HepG2 (cell line): ENCODE data around the gene CELF6. TPM values are rescaled to one million over a fixed set of nuclear protein-coding genes. Genes with fewer than 3 reads are reported as not detected.
A peak's percentile ranks its signal among the peaks of the same experiment; 100 is the strongest.

Experiments
- ATAC-seq: fragments of 200-7000 bp; cut with Tn5 transposase; 3 replicates; pipeline ENCODE4 v1.9.1; 2020; ENCODE audit warnings: mild to moderate bottlenecking, moderate library complexity
- Bru-seq: library from RNA; stranded (reverse); fragments of 400-500 nt; gene quantifications from one replicate; lab custom pipeline; 2021; lab: Mats Ljungman, UMichigan
- BruChase-seq, 2 experiments: library from RNA; stranded (reverse); fragments of 400-500 nt; gene quantifications; one replicate each; lab custom pipeline; 2021; lab: Mats Ljungman, UMichigan
- BruUV-seq: library from RNA; stranded (reverse); fragments of 400-500 nt; replicated peaks from 2 replicates; lab custom pipeline; 2021; lab: Mats Ljungman, UMichigan
- CTCF ChIA-PET: fragments of 300-600 bp; formaldehyde crosslinking; extraction: SDS; loops from one replicate; lab custom pipeline; 2021; ENCODE audit warnings: low total read pairs, inconsistent platforms, low intra/inter-chr PET ratio; lab: Yijun Ruan, JAX
- POLR2A ChIA-PET: fragments of 350-600 bp; sonication (Branson Sonifier 250); formaldehyde crosslinking; loops from one replicate; lab custom pipeline; 2020; ENCODE audit warnings: antibody characterized with exemption, inconsistent platforms; lab: Yijun Ruan, JAX
- DNase-seq: peaks from one replicate; pipeline ENCODE4 v3.0.0-alpha.2; 2015; ENCODE audit warnings: low spot score
- FAIRE-seq: peaks from 3 replicates; lab custom pipeline; 2011; peaks lifted over from hg19 to GRCh38; lab: Jason Lieb, UNC
- H2AFZ ChIP-seq: one replicate; pipeline ENCODE4 v1.6.1; 2011; ENCODE audit warnings: low read length, inconsistent platforms
- H3K27ac ChIP-seq: fragments of 300-600 bp; 3 replicates; pipeline ENCODE4 v1.8.0; 2011; ENCODE audit warnings: mixed run types, mild to moderate bottlenecking, mixed read lengths, low read length, inconsistent platforms; ENCODE audit not compliant: insufficient read depth; ENCODE audit errors: extremely low read length
- H3K27me3 ChIP-seq, 2 experiments: fragments of 200-600 bp in 1 of 2; 2 replicates in 1 of 2; 3 replicates in 1 of 2; pipeline versions ENCODE4 v1.6.0 to v1.8.0; 2011; ENCODE audit warnings: low read length in 2 of 2, mild to moderate bottlenecking in 2 of 2, moderate library complexity in 2 of 2, inconsistent platforms in 1 of 2; ENCODE audit not compliant: insufficient read depth in 2 of 2, control insufficient read depth in 1 of 2
- H3K36me3 ChIP-seq, 2 experiments: fragments of 200-600 bp in 1 of 2; replicated peaks in 1 of 2; 2 replicates in 1 of 2; 3 replicates in 1 of 2; pipeline versions ENCODE4 v1.5.1 to v1.8.0; 2011; ENCODE audit warnings: low read length in 2 of 2, inconsistent platforms in 1 of 2; ENCODE audit not compliant: insufficient read depth in 2 of 2, control insufficient read depth in 1 of 2
- H3K4me1 ChIP-seq: 2 replicates; pipeline ENCODE4 v1.5.1; 2012; ENCODE audit warnings: low read length, inconsistent platforms; ENCODE audit not compliant: insufficient read depth
- H3K4me2 ChIP-seq: 2 replicates; pipeline ENCODE4 v1.6.0; 2011; ENCODE audit warnings: low read depth, low read length, inconsistent platforms
- H3K4me3 ChIP-seq, 3 experiments: fragments of 200-600 bp in 1 of 3; sonication (generic), shearing (Covaris generic) in 1 of 3; replicated peaks in 1 of 3; 2 replicates each; pipeline ENCODE4 v1.5.1; 2011 to 2016; ENCODE audit warnings: low read length in 3 of 3, inconsistent platforms in 2 of 3, low read depth in 2 of 3, mild to moderate bottlenecking in 2 of 3, control low read depth in 1 of 3, mixed read lengths in 1 of 3; ENCODE audit not compliant: insufficient read depth in 1 of 3
- H3K79me2 ChIP-seq: one replicate; pipeline ENCODE4 v1.6.1; 2011; ENCODE audit warnings: low read length, inconsistent platforms; ENCODE audit not compliant: insufficient read depth
- H3K9ac ChIP-seq: 2 replicates; pipeline ENCODE4 v1.6.0; 2011; ENCODE audit warnings: mild to moderate bottlenecking, low read depth, low read length, inconsistent platforms; ENCODE audit not compliant: insufficient read depth
- H3K9me3 ChIP-seq: 2 replicates; pipeline ENCODE4 v1.5.1; 2012; ENCODE audit warnings: mild to moderate bottlenecking, low read length
- H4K20me1 ChIP-seq: 2 replicates; pipeline ENCODE4 v1.6.0; 2011; ENCODE audit warnings: inconsistent platforms, mild to moderate bottlenecking, low read length, moderate library complexity; ENCODE audit not compliant: insufficient read depth
- HDAC6 ChIP-seq: fragments of 200-600 bp; sonication (generic); IDR thresholded peaks from 2 replicates; pipeline ENCODE4 v1.7.0; 2017; ENCODE audit warnings: mild to moderate bottlenecking, antibody characterized with exemption, low read length, low read depth
- HNRNPH1 ChIP-seq: fragments of 200-400 bp; formaldehyde crosslinking; optimal IDR thresholded peaks from 2 replicates; pipeline ENCODE3; 2017; ENCODE audit warnings: mild to moderate bottlenecking, low read depth, low read length
- HOXA3 ChIP-seq: sonication (generic); formaldehyde crosslinking; IDR thresholded peaks from 2 replicates; pipeline ENCODE4 v1.5.0; 2020; ENCODE audit warnings: missing genetic modification reagents
- MTF1 ChIP-seq: sonication (generic); formaldehyde crosslinking; IDR thresholded peaks from 2 replicates; pipeline ENCODE4 v1.5.0; 2020; ENCODE audit warnings: missing genetic modification reagents
- NFYB ChIP-seq: sonication (generic); formaldehyde crosslinking; IDR thresholded peaks from 2 replicates; pipeline ENCODE4 v1.4.0; 2020; ENCODE audit warnings: missing genetic modification reagents
- SIX1 ChIP-seq: sonication (generic); formaldehyde crosslinking; IDR thresholded peaks from 2 replicates; pipeline ENCODE4 v1.4.0; 2020; ENCODE audit warnings: missing genetic modification reagents, borderline replicate concordance
- ZGPAT ChIP-seq: IDR thresholded peaks from 2 replicates; pipeline ENCODE4 v1.6.1; 2016; ENCODE audit warnings: mild to moderate bottlenecking
- ZKSCAN8 ChIP-seq: IDR thresholded peaks from 2 replicates; pipeline ENCODE4 v1.6.1; 2016; ENCODE audit warnings: borderline replicate concordance, missing genetic modification reagents, missing compliant biosample characterization
- ZNF431 ChIP-seq: sonication (generic); formaldehyde crosslinking; IDR thresholded peaks from 2 replicates; pipeline ENCODE4 v1.9.0; 2022; ENCODE audit warnings: missing genetic modification reagents, low read depth, mild to moderate bottlenecking, borderline replicate concordance
- ZNF672 ChIP-seq: sonication (generic); formaldehyde crosslinking; IDR thresholded peaks from 2 replicates; pipeline ENCODE4 v1.8.1; 2022; ENCODE audit warnings: missing genetic modification reagents
- ZNF782 ChIP-seq: sonication (generic); formaldehyde crosslinking; IDR thresholded peaks from 2 replicates; pipeline ENCODE4 v1.4.0; 2020; ENCODE audit warnings: missing genetic modification reagents, mild to moderate bottlenecking, borderline replicate concordance
- WGBS: methylation state at CpG from one replicate; pipeline ENCODE4 v1.1.6; 2017; ENCODE audit warnings: low lambda C conversion rate; 5-methylcytosine and 5-hydroxymethylcytosine counted together
- in situ Hi-C: cut with HindIII; loops from 2 replicates; pipeline ENCODE4 v1.10.0; 2017; ENCODE audit warnings: low pct_unique_long_range_greater_than_20kb; ENCODE audit not compliant: extremely low pct_ligation_motif_present
- intact Hi-C: fragments of 100-400 bp; cut with micrococcal nuclease; formaldehyde crosslinking; loops from one replicate; pipeline ENCODE4 v1.10.0; 2022; ENCODE audit not compliant: unreplicated experiment
- long read RNA-seq, 2 experiments: library from RNA in 1 of 2; library from polyadenylated mRNA in 1 of 2; stranded (forward) in 1 of 2; unstranded in 1 of 2; transcript quantifications; one replicate each; pipeline ENCODE4 v2.0.0, GENCODE V29; 2019 to 2022
- polyA minus RNA-seq, 3 experiments: library from RNA; depleted of rRNA, polyadenylated mRNA; stranded (reverse); fragments of >200 nt; gene quantifications; 2 replicates each; pipeline ENCODE4 v1.2.3, GENCODE V29; 2011; ENCODE audit warnings: low replicate concordance in 1 of 3
- polyA plus RNA-seq, 8 experiments: library from polyadenylated mRNA; depleted of rRNA in 3 of 8; stranded (reverse) in 7 of 8; unstranded in 1 of 8; fragments of >200 nt; fragmentation: Illumina TruSeq in 4 of 8; extraction: Trizol in 4 of 8; gene quantifications; 2 replicates each; pipeline versions ENCODE4 v1.2.1 to v1.2.3, GENCODE V29; 2011 to 2016; ENCODE audit warnings: low read depth in 4 of 8, missing spikeins in 1 of 8, mixed read lengths in 1 of 8; ENCODE audit not compliant: insufficient read depth in 1 of 8
- total RNA-seq, 5 experiments: library from RNA; depleted of rRNA; stranded (reverse); fragments of >200 nt; fragmentation: Illumina TruSeq; extraction: Trizol; gene quantifications; 2 replicates each; pipeline ENCODE4 v1.2.3, GENCODE V29; 2016; ENCODE audit warnings: low read depth in 1 of 5

CELF6 gene
- 0.10 and 0.49 TPM in 2 replicates for total RNA-seq (2016; rRNA removed; fragmentation: Illumina TruSeq; extraction: Trizol)
- total RNA-seq (2016; cell fraction: cytosol; rRNA removed; fragmentation: Illumina TruSeq; extraction: Trizol; ENCODE audit: low read depth): 0.09 TPM in 1 of 2 replicates, not detected in the other
- total RNA-seq (2016; cell fraction: insoluble cytoplasmic fraction; rRNA removed; fragmentation: Illumina TruSeq; extraction: Trizol): 0.41 TPM in 1 of 2 replicates, not detected in the other
- 0.12 and 0.21 TPM in 2 replicates for total RNA-seq (2016; cell fraction: membrane; rRNA removed; fragmentation: Illumina TruSeq; extraction: Trizol)
- total RNA-seq (2016; cell fraction: nucleus; rRNA removed; fragmentation: Illumina TruSeq; extraction: Trizol): 0.81 and 1.1 TPM in 2 replicates
- polyA plus RNA-seq (2011; rRNA removed): 0.94 and 1.3 TPM in 2 replicates
- 0.24 and 0.26 TPM in 2 replicates for polyA plus RNA-seq (2011; cell fraction: cytosol; rRNA removed)
- 5.1 and 7.3 TPM in 2 replicates for polyA plus RNA-seq (2011; cell fraction: nucleus; rRNA removed)
- 0.51 and 0.70 TPM in 2 replicates for polyA plus RNA-seq (2012)
- 0.09 and 0.15 TPM in 2 replicates for polyA plus RNA-seq (2016; cell fraction: cytosol; fragmentation: Illumina TruSeq; extraction: Trizol; ENCODE audit: low read depth)
- 0.20 TPM in 1 of 2 replicates, not detected in the other for polyA plus RNA-seq (2016; cell fraction: insoluble cytoplasmic fraction; fragmentation: Illumina TruSeq; extraction: Trizol; ENCODE audit: low read depth)
- polyA plus RNA-seq (2016; cell fraction: membrane; fragmentation: Illumina TruSeq; extraction: Trizol; ENCODE audit: low read depth): 0.15 and 0.22 TPM in 2 replicates
- polyA plus RNA-seq (2016; cell fraction: nucleus; fragmentation: Illumina TruSeq; extraction: Trizol; ENCODE audit: insufficient read depth, low read depth): 3.3 and 3.7 TPM in 2 replicates
- 0.07 and 0.12 TPM in 2 replicates for polyA minus RNA-seq (2011; rRNA and poly(A)+ RNA removed; ENCODE audit: low replicate concordance)
- not detected in 2 replicates for polyA minus RNA-seq (2011; cell fraction: cytosol; rRNA and poly(A)+ RNA removed)
- polyA minus RNA-seq (2011; cell fraction: nucleus; rRNA and poly(A)+ RNA removed): 0.99 and 1.3 TPM in 2 replicates
- percentile 36 among the genes with signal in this experiment for Bru-seq, nascent RNA
- BruChase-seq, experiment 1, labeled RNA remaining after a 6-hour chase: percentile 55 among the genes with signal in this experiment
- BruChase-seq, experiment 2, labeled RNA remaining after a 2-hour chase: percentile 42 among the genes with signal in this experiment
- long read RNA-seq, experiment 1: 0 reads
- long read RNA-seq, experiment 2: 0 reads

DNA sequence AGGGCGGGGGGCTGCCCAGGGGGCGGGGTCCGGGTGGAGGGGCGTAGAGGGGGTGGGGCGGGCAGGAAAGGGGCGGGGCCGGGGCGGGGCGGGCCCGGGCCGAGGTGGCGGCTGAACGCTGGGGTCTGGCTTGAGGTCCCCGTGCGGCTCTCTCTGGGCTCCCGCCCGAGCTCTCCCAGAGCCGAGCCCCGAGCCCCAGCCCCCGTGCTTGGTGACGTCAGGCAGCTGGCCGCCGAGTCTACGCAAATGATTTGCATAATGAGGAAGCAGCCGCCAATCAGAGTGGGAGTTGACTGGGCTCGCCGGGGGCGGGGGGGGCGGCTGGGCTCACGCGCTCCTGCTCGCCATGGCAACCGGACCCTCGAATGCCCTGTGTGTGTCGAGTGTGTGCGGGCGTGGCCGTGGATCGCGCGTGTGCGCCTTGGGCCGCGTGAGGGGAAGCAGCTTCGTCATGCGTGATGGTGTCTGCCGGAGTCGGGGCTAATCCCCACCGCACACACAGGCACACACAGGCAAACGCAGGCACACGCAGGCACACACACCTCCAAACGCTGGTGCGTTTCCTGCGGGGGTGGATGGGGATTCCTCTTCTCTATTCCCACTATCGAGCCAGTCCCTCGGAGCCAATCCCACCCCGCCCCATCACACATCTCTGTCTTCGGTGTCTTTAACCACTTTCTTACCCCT lies at the start of gene CELF6:
CELF6 (minus strand) TSS at position 173 of the 687 bp plus-strand sequence. CDS start 283 bp downstream, outside the sequence.
- no peaks in the 10 kb centered on the region for H4K20me1 ChIP-seq
- no peak for ATAC-seq
- H3K27ac ChIP-seq: no peak within 1 kb of the TSS
- no peak for TF ChIP-seq NFYB (CRISPR knock-in tag)
- TF ChIP-seq HDAC6: no peak
- no peak for TF ChIP-seq HNRNPH1
- TF ChIP-seq ZKSCAN8: no peak
- no peak for TF ChIP-seq MTF1 (CRISPR knock-in tag)
- no peak for TF ChIP-seq SIX1 (CRISPR knock-in tag)
- no peak for TF ChIP-seq ZNF431 (CRISPR knock-in tag)
- TF ChIP-seq HOXA3 (CRISPR knock-in tag): no peak
- no peak for TF ChIP-seq ZGPAT (CRISPR knock-in tag)
- TF ChIP-seq ZNF782: no peak
- no peak for TF ChIP-seq ZNF672 (CRISPR knock-in tag)
- no peaks in the 10 kb centered on the region for H3K79me2 ChIP-seq
- intact Hi-C loops (no loop called here), in situ Hi-C loops (no loop called here)
- no peak within 1 kb of the TSS for H2AFZ ChIP-seq
- H3K4me2 ChIP-seq: no peak within 1 kb of the TSS
- no peak within 1 kb of the TSS for H3K9ac ChIP-seq
- ChIA-PET CTCF (no interaction called here), POLR2A (no interaction called here)
- no peak for FAIRE-seq
- peaks cover 7% of the 10 kb centered on the region; the same call in 1 of the 2 replicates for H3K4me1 ChIP-seq
- no peaks in the 10 kb centered on the region for H3K9me3 ChIP-seq
- no peaks in the 10 kb centered on the region for H3K27me3 ChIP-seq
- H3K36me3 ChIP-seq: no peaks in the 10 kb centered on the region
- no peak within 1 kb of the TSS for H3K4me3 ChIP-seq
- BruUV-seq: no TSS peak
- DNase-seq: no peak
- WGBS: 97% methylated on average over 53 of the region's 58 CpGs
